Panc1 (cell line): ENCODE measurements around the gene FZD1. TPM values are rescaled to one million over a fixed set of nuclear protein-coding genes. Genes with fewer than 3 reads are reported as not detected.

Source experiments
- ATAC-seq: fragments of 200-7000 bp; cut with Tn5 transposase; 2 replicates; pipeline ENCODE4 v1.9.1; 2020; ENCODE audit warnings: mild to moderate bottlenecking, moderate library complexity
- BruUV-seq: library from RNA; stranded (reverse); fragments of 400-500 nt; replicated peaks from 2 replicates; lab custom pipeline; 2021; lab: Mats Ljungman, UMichigan
- CTCF ChIA-PET: fragments of 300-600 bp; sonication (Branson Sonifier 250); formaldehyde crosslinking; loops from one replicate; lab custom pipeline; 2022; ENCODE audit warnings: antibody characterized with exemption; lab: Charles Lee
- POLR2A ChIA-PET: fragments of 300-600 bp; sonication (Branson Sonifier 250); formaldehyde crosslinking; loops from one replicate; lab custom pipeline; 2022; ENCODE audit warnings: antibody characterized with exemption; lab: Charles Lee
- DNase-seq: peaks from one replicate; pipeline ENCODE4 v3.0.0-alpha.2; 2010; ENCODE audit warnings: low read depth, low spot score
- H3K27ac ChIP-seq: 2 replicates; pipeline ENCODE4 v1.5.1; 2011; ENCODE audit warnings: mild to moderate bottlenecking, low read length, inconsistent platforms
- H3K27me3 ChIP-seq: fragments of 200-500 bp; sonication (Bioruptor generic); 2 replicates; pipeline ENCODE4 v1.6.0; 2014; ENCODE audit warnings: low read length, inconsistent platforms; ENCODE audit not compliant: control insufficient read depth, insufficient read depth
- H3K36me3 ChIP-seq: fragments of 200-500 bp; sonication (Bioruptor generic); 2 replicates; pipeline ENCODE4 v1.5.1; 2014; ENCODE audit warnings: inconsistent platforms, mild to moderate bottlenecking, low read length, moderate library complexity; ENCODE audit not compliant: control insufficient read depth, insufficient read depth
- H3K4me1 ChIP-seq: 2 replicates; pipeline ENCODE4 v1.5.1; 2011; ENCODE audit warnings: inconsistent platforms, mild to moderate bottlenecking, low read length, moderate library complexity; ENCODE audit not compliant: control insufficient read depth, insufficient read depth
- H3K4me3 ChIP-seq, 2 experiments: 2 replicates each; pipeline ENCODE4 v1.5.1; 2011 to 2012; ENCODE audit warnings: low read depth in 2 of 2, low read length in 2 of 2, mild to moderate bottlenecking in 2 of 2, inconsistent platforms in 1 of 2, moderate library complexity in 1 of 2
- H3K9me3 ChIP-seq: fragments of 200-500 bp; sonication (Bioruptor generic); 2 replicates; pipeline ENCODE4 v1.5.1; 2014; ENCODE audit warnings: low read depth, mild to moderate bottlenecking, inconsistent platforms, low read length, moderate library complexity; ENCODE audit not compliant: control insufficient read depth, insufficient read depth
- POLR2AphosphoS5 ChIP-seq: IDR thresholded peaks from 2 replicates; pipeline ENCODE4 v1.6.1; 2012; ENCODE audit warnings: mild to moderate bottlenecking, low read depth, low read length, moderate library complexity
- SIN3A ChIP-seq: IDR thresholded peaks from 2 replicates; pipeline ENCODE4 v1.6.1; 2012; ENCODE audit warnings: low read depth, mild to moderate bottlenecking, low read length, moderate library complexity, borderline replicate concordance; ENCODE audit not compliant: insufficient read depth
- TCF7L2 ChIP-seq: IDR thresholded peaks from 2 replicates; pipeline ENCODE4 v1.6.1; 2011; ENCODE audit warnings: mild to moderate bottlenecking, low read depth, low read length, inconsistent platforms
- in situ Hi-C: cut with HindIII; loops from 2 replicates; pipeline ENCODE4 v1.10.0; 2016; ENCODE audit warnings: low sequenced_read_pairs, low pct_unique_long_range_greater_than_20kb
- intact Hi-C: fragments of 100-400 bp; cut with micrococcal nuclease; formaldehyde crosslinking; loops from one replicate; pipeline ENCODE4 v1.10.0; 2022; ENCODE audit not compliant: unreplicated experiment
- total RNA-seq: library from RNA; stranded (reverse); gene quantifications from one replicate; pipeline ENCODE4 v1.2.1, GENCODE V29; 2021; ENCODE audit not compliant: unreplicated experiment
- TF ChIP-seq, protein P1 (sequence below): fragments of 450-650 bp; IDR thresholded peaks from 2 replicates; pipeline ENCODE4 v1.5.1; 2017; ENCODE audit warnings: mild to moderate bottlenecking
- TF ChIP-seq, protein P2 (sequence below), 2 experiments: IDR thresholded peaks; 2 replicates each; pipeline ENCODE4 v1.6.1; 2011 to 2012; ENCODE audit warnings: low read depth in 2 of 2, control low read depth in 1 of 2, low read length in 1 of 2, mild to moderate bottlenecking in 1 of 2, moderate library complexity in 1 of 2; ENCODE audit not compliant: insufficient read depth in 1 of 2

FZD1 gene
- total RNA-seq, 1 experiment from 2014 or later: 1.8 TPM

DNA sequence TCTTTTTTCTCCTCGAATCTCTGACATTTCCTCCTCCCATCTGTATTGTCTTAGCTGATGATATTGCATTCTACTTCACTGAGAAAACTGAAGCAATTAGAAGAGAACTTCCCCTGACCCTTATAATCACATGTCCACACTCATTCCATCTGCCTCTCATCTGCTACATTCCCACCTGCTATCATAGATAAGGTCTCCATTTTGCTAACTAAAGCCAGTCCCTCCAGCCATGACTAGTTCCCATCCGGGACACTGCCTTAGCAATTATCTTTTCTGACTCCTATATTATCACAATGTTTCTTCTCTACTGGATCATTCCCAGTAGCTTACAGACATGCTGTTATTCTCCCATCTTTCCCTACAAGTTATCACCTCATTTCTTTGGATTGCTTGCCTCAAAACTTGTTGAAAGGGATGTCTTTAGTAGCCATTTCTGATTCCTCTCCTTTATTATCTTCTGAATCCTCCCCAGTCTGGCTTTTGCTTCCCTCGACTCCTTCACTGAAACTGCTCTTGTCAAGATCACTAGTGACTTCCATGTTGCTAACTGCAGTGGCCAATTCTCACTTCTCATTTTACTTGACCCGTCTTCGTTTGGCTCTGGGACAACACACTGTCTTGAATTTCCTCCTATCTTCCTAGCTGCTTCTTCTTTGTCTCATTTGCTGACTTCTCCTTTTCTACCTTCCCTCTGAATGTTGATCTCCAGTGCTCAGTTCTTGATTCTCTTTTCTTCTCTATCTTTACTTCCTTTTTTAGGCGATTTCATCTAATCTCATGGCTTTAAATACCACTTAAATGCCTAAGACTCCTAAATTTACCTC lies 35.9 kb downstream of the FZD1 start:
- no peaks in the 10 kb centered on the region for H3K9me3 ChIP-seq
- intact Hi-C loops (no loop called here), in situ Hi-C loops (no loop called here)
- ATAC-seq (no peak), DNase-seq (no peak)
- H3K27me3 ChIP-seq: peaks cover 2% of the 10 kb centered on the region; the same call in 1 of the 2 replicates
- ChIA-PET POLR2A (no interaction called here), CTCF (no interaction called here)
- no peak overlapping the region for H3K4me3 ChIP-seq
- H3K36me3 ChIP-seq: no peaks in the 10 kb centered on the region
- no TSS peak for BruUV-seq
- no peak overlapping the region for H3K27ac ChIP-seq
- TF ChIP-seq, protein P1, sequence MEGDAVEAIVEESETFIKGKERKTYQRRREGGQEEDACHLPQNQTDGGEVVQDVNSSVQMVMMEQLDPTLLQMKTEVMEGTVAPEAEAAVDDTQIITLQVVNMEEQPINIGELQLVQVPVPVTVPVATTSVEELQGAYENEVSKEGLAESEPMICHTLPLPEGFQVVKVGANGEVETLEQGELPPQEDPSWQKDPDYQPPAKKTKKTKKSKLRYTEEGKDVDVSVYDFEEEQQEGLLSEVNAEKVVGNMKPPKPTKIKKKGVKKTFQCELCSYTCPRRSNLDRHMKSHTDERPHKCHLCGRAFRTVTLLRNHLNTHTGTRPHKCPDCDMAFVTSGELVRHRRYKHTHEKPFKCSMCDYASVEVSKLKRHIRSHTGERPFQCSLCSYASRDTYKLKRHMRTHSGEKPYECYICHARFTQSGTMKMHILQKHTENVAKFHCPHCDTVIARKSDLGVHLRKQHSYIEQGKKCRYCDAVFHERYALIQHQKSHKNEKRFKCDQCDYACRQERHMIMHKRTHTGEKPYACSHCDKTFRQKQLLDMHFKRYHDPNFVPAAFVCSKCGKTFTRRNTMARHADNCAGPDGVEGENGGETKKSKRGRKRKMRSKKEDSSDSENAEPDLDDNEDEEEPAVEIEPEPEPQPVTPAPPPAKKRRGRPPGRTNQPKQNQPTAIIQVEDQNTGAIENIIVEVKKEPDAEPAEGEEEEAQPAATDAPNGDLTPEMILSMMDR: no peak
- no peak for TF ChIP-seq SIN3A
- TF ChIP-seq TCF7L2: no peak
- TF ChIP-seq, protein P2, sequence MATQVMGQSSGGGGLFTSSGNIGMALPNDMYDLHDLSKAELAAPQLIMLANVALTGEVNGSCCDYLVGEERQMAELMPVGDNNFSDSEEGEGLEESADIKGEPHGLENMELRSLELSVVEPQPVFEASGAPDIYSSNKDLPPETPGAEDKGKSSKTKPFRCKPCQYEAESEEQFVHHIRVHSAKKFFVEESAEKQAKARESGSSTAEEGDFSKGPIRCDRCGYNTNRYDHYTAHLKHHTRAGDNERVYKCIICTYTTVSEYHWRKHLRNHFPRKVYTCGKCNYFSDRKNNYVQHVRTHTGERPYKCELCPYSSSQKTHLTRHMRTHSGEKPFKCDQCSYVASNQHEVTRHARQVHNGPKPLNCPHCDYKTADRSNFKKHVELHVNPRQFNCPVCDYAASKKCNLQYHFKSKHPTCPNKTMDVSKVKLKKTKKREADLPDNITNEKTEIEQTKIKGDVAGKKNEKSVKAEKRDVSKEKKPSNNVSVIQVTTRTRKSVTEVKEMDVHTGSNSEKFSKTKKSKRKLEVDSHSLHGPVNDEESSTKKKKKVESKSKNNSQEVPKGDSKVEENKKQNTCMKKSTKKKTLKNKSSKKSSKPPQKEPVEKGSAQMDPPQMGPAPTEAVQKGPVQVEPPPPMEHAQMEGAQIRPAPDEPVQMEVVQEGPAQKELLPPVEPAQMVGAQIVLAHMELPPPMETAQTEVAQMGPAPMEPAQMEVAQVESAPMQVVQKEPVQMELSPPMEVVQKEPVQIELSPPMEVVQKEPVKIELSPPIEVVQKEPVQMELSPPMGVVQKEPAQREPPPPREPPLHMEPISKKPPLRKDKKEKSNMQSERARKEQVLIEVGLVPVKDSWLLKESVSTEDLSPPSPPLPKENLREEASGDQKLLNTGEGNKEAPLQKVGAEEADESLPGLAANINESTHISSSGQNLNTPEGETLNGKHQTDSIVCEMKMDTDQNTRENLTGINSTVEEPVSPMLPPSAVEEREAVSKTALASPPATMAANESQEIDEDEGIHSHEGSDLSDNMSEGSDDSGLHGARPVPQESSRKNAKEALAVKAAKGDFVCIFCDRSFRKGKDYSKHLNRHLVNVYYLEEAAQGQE (IDR thresholded peaks at IDR 0.05; ENCODE audit: insufficient read depth in 1 of 2, low read depth in 2 of 2, low read length in 1 of 2): no peak
- TF ChIP-seq POLR2AphosphoS5: no peak
- H3K4me1 ChIP-seq: no peaks in the 10 kb centered on the region

DNA sequence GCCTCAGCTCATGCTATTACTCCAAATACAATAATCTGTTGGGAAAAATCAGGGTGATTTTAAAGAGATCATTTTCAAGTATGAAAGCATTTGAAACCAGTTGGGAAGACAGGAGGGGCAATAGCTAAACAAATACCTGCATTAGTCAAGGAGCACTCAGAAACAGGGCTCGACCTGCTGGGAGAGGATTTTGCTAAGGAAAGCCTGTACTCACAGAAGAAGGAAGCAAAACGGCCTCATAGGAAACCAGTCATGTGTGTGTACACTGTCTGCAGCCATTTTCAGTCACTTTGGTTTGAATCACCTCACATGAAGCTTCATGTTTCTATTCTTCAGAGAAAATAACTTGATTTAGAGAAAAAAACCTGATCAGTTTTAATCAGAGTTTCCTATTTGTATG lies 38.6 kb downstream of the FZD1 start:
- Histone ChIP-seq H3K27me3 (no peaks in the 10 kb centered on the region), H3K27ac (no peak overlapping the region), H3K4me3 (no peak overlapping the region), H3K4me1 (no peaks in the 10 kb centered on the region), H3K9me3 (no peaks in the 10 kb centered on the region), H3K36me3 (no peaks in the 10 kb centered on the region)
- CTCF ChIA-PET: no interaction called here
- ATAC-seq (no peak), DNase-seq (no peak)
- in situ Hi-C loops: no loop called here
- TF ChIP-seq POLR2AphosphoS5: no peak
- TF ChIP-seq, protein P2 (IDR thresholded peaks at IDR 0.05; ENCODE audit: insufficient read depth in 1 of 2, low read depth in 2 of 2, low read length in 1 of 2): no peak
- TF ChIP-seq SIN3A: no peak
- no peak for TF ChIP-seq TCF7L2
- POLR2A ChIA-PET: no interaction called here
- intact Hi-C loops: no loop called here
- no TSS peak for BruUV-seq
